Glutamatergic neuron (in vitro differentiated cells): ENCODE measurements around the gene SIN3B. TPM values are rescaled to one million over a fixed set of nuclear protein-coding genes. Genes with fewer than 3 reads are reported as not detected.

ENCODE experiments used
- DNase-seq: peaks from one replicate; pipeline ENCODE4 v3.0.0; 2022
- H3K27ac Mint-ChIP-seq: one replicate; pipeline ENCODE4 v1.8.0; 2020; ENCODE audit warnings: mild to moderate bottlenecking, mixed read lengths, inconsistent platforms; ENCODE audit not compliant: unreplicated experiment
- H3K27me3 Mint-ChIP-seq: one replicate; pipeline ENCODE4 v1.8.0; 2020; ENCODE audit warnings: mild to moderate bottlenecking, moderate library complexity, mixed read lengths, inconsistent platforms; ENCODE audit not compliant: unreplicated experiment
- H3K36me3 Mint-ChIP-seq: one replicate; pipeline ENCODE4 v1.8.0; 2020; ENCODE audit warnings: mild to moderate bottlenecking, mixed read lengths, inconsistent platforms; ENCODE audit not compliant: unreplicated experiment
- H3K4me1 Mint-ChIP-seq: one replicate; pipeline ENCODE4 v1.8.0; 2020; ENCODE audit warnings: mild to moderate bottlenecking, low read depth, mixed read lengths, inconsistent platforms; ENCODE audit not compliant: unreplicated experiment
- H3K4me3 Mint-ChIP-seq: one replicate; pipeline ENCODE4 v1.8.0; 2020; ENCODE audit warnings: mild to moderate bottlenecking, mixed read lengths, inconsistent platforms; ENCODE audit not compliant: unreplicated experiment
- H3K9me3 Mint-ChIP-seq: one replicate; pipeline ENCODE4 v1.8.0; 2020; ENCODE audit warnings: mild to moderate bottlenecking, moderate library complexity, mixed read lengths, inconsistent platforms; ENCODE audit not compliant: unreplicated experiment
- CTCF ChIP-seq: fragments of 200-600 bp; sonication (generic); IDR thresholded peaks from one replicate; pipeline ENCODE4 v1.5.0; 2021; ENCODE audit not compliant: partially characterized antibody, unreplicated experiment
- total RNA-seq: library from RNA; stranded (reverse); fragmentation: NEBNext Ultra II Directional; extraction: Animal tissue kit (Norgen Biotek cat#: 25700); gene quantifications from one replicate; pipeline ENCODE4 v1.2.1, GENCODE V29; 2021; ENCODE audit not compliant: unreplicated experiment

Gene SIN3B
- total RNA-seq, 1 donor from 2014 or later = 97.9 TPM

- H3K27ac Mint-ChIP-seq = peak overlapping the region; percentile 43
- TF ChIP-seq CTCF = no peak
- peaks cover 4% of the 10 kb centered on the region for H3K36me3 Mint-ChIP-seq
These were observed 39.4 kb downstream of the SIN3B start for GRCh38 chr19:16868423-16869130.

GRCh38 chr19:16869331-16869972 is 40.3 kb downstream of the SIN3B start:
- Mint-ChIP-seq H3K4me1 (peaks cover 4% of the 10 kb centered on the region), H3K36me3 (peaks cover 9% of the 10 kb centered on the region), H3K9me3 (peaks cover 4% of the 10 kb centered on the region), H3K27me3 (peaks cover 2% of the 10 kb centered on the region), H3K27ac (no peak overlapping the region), H3K4me3 (no peak overlapping the region)
- no peak for TF ChIP-seq CTCF
- DNase-seq = no peak

More at GRCh38 chr19:16868423-16869130, 39.4 kb downstream of the SIN3B start:
- Mint-ChIP-seq H3K9me3 (no peaks in the 10 kb centered on the region), H3K27me3 (no peaks in the 10 kb centered on the region), H3K4me3 (no peak overlapping the region), H3K4me1 (no peaks in the 10 kb centered on the region)
- no peak for DNase-seq

GRCh38 chr19:16871871-16872270 is 42.7 kb downstream of the SIN3B start:
- peaks cover 11% of the 10 kb centered on the region for H3K36me3 Mint-ChIP-seq
- H3K4me3 Mint-ChIP-seq = no peak overlapping the region
- H3K27me3 Mint-ChIP-seq = peaks cover 6% of the 10 kb centered on the region
- no peak for TF ChIP-seq CTCF
- no peak for DNase-seq
- no peak overlapping the region for H3K27ac Mint-ChIP-seq
- H3K9me3 Mint-ChIP-seq = peaks cover 7% of the 10 kb centered on the region
- H3K4me1 Mint-ChIP-seq = peaks cover 5% of the 10 kb centered on the region

GRCh38 chr19:16872728-16873127 is 43.5 kb downstream of the SIN3B start:
- Mint-ChIP-seq H3K9me3 (peaks cover 7% of the 10 kb centered on the region), H3K4me3 (no peak overlapping the region)

More at GRCh38 chr19:16872728-16873127, 43.5 kb downstream of the SIN3B start:
- H3K4me1 Mint-ChIP-seq = peaks cover 5% of the 10 kb centered on the region
- peaks cover 11% of the 10 kb centered on the region for H3K36me3 Mint-ChIP-seq
- TF ChIP-seq CTCF = no peak
- no peak for DNase-seq
- peaks cover 6% of the 10 kb centered on the region for H3K27me3 Mint-ChIP-seq
- no peak overlapping the region for H3K27ac Mint-ChIP-seq
